SU-DHL-6 (cell line): ENCODE results near the gene PKDREJ.
A peak's percentile ranks its signal among the peaks of the same experiment; 100 is the strongest.

Experiments
- H2AFZ ChIP-seq: fragments of 200-600 bp; sonication (generic); 2 replicates; pipeline ENCODE4 v1.6.1; 2014; ENCODE audit warnings: low read depth, mild to moderate bottlenecking, moderate library complexity, mixed read lengths, antibody characterized with exemption, low read length; ENCODE audit not compliant: severe bottlenecking
- H3F3A ChIP-seq: fragments of 200-600 bp; shearing (Covaris generic); 2 replicates; pipeline ENCODE4 v1.6.0; 2016; ENCODE audit warnings: antibody characterized with exemption, mild to moderate bottlenecking; ENCODE audit not compliant: insufficient read depth
- H3K27ac ChIP-seq: fragments of 200-600 bp; sonication (generic); 2 replicates; pipeline ENCODE4 v1.5.1; 2016; ENCODE audit warnings: low read depth, mild to moderate bottlenecking, low read length, moderate library complexity, mixed read lengths
- H3K27me3 ChIP-seq: fragments of 200-600 bp; sonication (generic), shearing (Covaris generic); 2 replicates; pipeline ENCODE4 v1.6.0; 2014; ENCODE audit warnings: mild to moderate bottlenecking, low read length
- H3K36me3 ChIP-seq: fragments of 200-600 bp; sonication (generic); 2 replicates; pipeline ENCODE4 v1.6.1; 2014; ENCODE audit warnings: mild to moderate bottlenecking, low read length, mixed read lengths
- H3K4me2 ChIP-seq: fragments of 300-600, 200-600 bp; shearing (Covaris generic), sonication (generic); 2 replicates; pipeline ENCODE4 v1.6.0; 2014; ENCODE audit warnings: low read length, low read depth, mild to moderate bottlenecking; ENCODE audit not compliant: poor library complexity, severe bottlenecking
- H3K4me3 ChIP-seq: fragments of 200-600 bp; sonication (generic); 2 replicates; pipeline ENCODE4 v1.5.1; 2014; ENCODE audit warnings: antibody characterized with exemption, low read length, mild to moderate bottlenecking, mixed read lengths; ENCODE audit not compliant: insufficient read depth, poor library complexity, severe bottlenecking
- H3K79me2 ChIP-seq: fragments of 200-600 bp; sonication (generic); 2 replicates; pipeline ENCODE4 v1.6.1; 2014; ENCODE audit warnings: mild to moderate bottlenecking, low read length, moderate library complexity; ENCODE audit not compliant: insufficient read depth
- H3K9ac ChIP-seq: fragments of 200-600 bp; sonication (generic); 2 replicates; pipeline ENCODE4 v1.7.0; 2014; ENCODE audit warnings: mild to moderate bottlenecking, low read length
- H3K9me2 ChIP-seq: fragments of 200-600 bp; sonication (generic); replicated peaks from 2 replicates; pipeline ENCODE4 v1.6.1; 2014; ENCODE audit warnings: low read length; ENCODE audit not compliant: insufficient read depth
- H3K9me3 ChIP-seq: fragments of 200-600 bp; sonication (generic); 2 replicates; pipeline ENCODE4 v1.6.1; 2014; ENCODE audit warnings: low read length, mixed read lengths; ENCODE audit not compliant: insufficient read depth
- H4K20me1 ChIP-seq: fragments of 200-600 bp; sonication (generic); 2 replicates; pipeline ENCODE4 v1.6.1; 2014; ENCODE audit warnings: low read depth, mild to moderate bottlenecking, antibody characterized with exemption, low read length, moderate library complexity, mixed read lengths
- CTCF ChIP-seq: fragments of 200-600 bp; sonication (generic); IDR thresholded peaks from one replicate; pipeline ENCODE4 v1.5.1; 2017; ENCODE audit warnings: antibody characterized with exemption, mild to moderate bottlenecking, low read length, moderate library complexity; ENCODE audit not compliant: insufficient read depth, poor library complexity, severe bottlenecking
- EZH2phosphoT487 ChIP-seq: fragments of 200-600 bp; sonication (generic), shearing (Covaris generic); conservative IDR thresholded peaks from 2 replicates; pipeline ENCODE4 v1.6.1; 2018; ENCODE audit warnings: mild to moderate bottlenecking, antibody characterized with exemption, low read length, moderate library complexity, mixed read lengths

The PKDREJ gene

DNA sequence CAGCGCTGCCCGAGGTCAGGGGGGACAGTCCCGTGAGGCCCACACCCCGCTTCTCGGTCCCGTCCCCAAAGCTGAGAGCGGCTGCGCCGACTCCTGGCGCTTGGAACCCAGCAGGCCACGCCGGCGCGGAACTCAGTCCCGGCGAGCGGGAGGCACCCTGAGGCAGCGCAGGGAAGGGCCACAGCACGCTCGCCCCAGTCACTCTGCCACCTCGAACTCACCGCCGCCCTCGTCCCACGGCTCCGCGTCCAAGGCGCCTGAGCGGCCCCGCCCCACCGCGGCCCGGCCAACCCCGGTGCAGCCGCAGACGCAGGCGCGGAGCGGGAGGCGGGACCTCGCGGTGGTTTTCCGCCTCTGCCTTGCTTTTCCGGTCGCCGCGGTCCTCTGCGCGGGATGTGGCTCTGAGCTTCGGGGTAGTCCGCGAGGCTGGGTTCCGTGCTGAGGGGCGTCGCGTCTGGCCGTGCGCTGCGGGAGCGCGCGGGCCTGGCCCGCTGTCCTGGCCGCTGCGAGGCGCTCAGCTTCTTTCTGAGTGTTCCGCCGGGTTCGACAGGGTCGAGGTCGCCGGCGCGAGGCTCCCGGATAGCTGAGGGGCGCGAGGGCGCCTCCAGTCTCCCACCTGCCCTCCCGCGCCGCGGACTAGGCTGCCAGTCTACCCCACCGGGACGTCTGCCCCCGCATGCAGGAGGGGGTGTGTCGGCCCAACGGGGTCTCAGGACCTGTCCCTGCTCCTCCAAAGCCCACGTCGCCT is 12.9 kb downstream of the PKDREJ start, which contains the start of gene CDPF1:
TSS of gene CDPF1 (minus strand) at position 259 of the 748 bp plus-strand sequence. CDS start 2,009 bp downstream, outside the sequence.
- Histone ChIP-seq H3K9ac (peak within 1 kb of the TSS; percentile 87), H3K27me3 (no peaks in the 10 kb centered on the region), H3K79me2 (no peaks in the 10 kb centered on the region; the same call in 1 of the 2 replicates), H3K4me3 (peak within 1 kb of the TSS; percentile 89), H3F3A (0 out of 2 replicates have a peak, but pooled peaks cover 10% of the 10 kb centered on the region), H3K27ac (peak within 1 kb of the TSS; percentile 31; the same call in 1 of the 2 replicates), H3K36me3 (no peaks in the 10 kb centered on the region), H2AFZ (peak within 1 kb of the TSS; percentile 94), H3K4me2 (peak within 1 kb of the TSS; percentile 53), H4K20me1 (no peaks in the 10 kb centered on the region), H3K9me2 (no peaks in the 10 kb centered on the region), H3K9me3 (no peaks in the 10 kb centered on the region)
- no peak for TF ChIP-seq CTCF
- no peak for TF ChIP-seq EZH2phosphoT487

DNA sequence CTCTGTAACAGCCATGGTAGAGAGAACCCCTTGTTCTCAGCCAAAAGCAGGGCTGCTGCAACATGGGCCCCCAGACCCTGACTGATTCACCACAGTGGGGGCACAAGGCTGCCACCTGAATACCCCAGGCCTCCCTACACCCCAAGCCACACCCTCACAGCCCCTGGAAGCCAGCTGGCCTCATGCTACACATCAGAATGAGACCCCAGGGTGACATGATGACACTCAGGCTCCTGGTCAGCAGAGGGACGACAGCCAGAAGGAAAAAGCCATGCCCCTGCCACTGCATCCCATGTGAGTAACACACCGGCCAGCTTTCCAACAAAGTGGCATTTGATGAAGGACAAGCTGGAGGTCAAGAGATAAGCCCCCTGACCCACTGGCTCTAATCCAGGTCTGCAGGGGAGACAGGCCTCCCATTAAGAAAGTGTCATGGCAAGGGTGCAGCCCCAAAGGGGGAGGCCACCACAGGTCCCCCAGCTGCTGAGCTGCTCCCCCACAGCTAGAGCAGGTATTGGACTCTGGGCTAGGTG is 15.6 kb downstream of the PKDREJ start:
- Histone ChIP-seq H4K20me1 (no peaks in the 10 kb centered on the region), H3K9me2 (no peaks in the 10 kb centered on the region), H3K79me2 (no peaks in the 10 kb centered on the region; the same call in 1 of the 2 replicates), H3K9me3 (no peaks in the 10 kb centered on the region), H3K27me3 (no peaks in the 10 kb centered on the region), H3K9ac (no peak overlapping the region), H2AFZ (no peak overlapping the region), H3K27ac (no peak overlapping the region), H3K4me3 (no peak overlapping the region), H3F3A (0 out of 2 replicates have a peak, but pooled peaks cover 8% of the 10 kb centered on the region), H3K4me2 (no peak overlapping the region), H3K36me3 (no peaks in the 10 kb centered on the region)
- TF ChIP-seq CTCF = no peak
- TF ChIP-seq EZH2phosphoT487 = no peak

DNA sequence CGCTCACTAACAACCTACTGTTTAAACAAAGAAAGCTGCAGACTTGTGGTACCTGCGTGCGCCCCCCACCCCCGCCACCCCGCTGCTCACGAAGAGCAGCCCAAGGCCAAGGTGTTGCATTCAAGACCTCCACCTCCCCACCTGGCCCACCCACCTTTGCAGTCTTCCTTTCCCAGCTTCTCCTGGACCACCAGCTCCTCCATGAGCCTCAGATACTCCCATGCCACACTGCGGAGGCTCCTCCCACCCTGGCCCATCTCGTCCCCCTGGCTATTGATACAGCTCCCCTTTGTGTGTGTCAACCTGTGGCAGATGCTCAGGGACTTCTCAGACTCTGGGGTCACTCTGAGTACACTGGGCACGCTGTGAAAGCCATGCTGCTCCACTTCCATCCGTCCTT is 17.0 kb downstream of the PKDREJ start:
- H3K36me3 ChIP-seq = no peaks in the 10 kb centered on the region
- no peaks in the 10 kb centered on the region for H3K27me3 ChIP-seq
- no peaks in the 10 kb centered on the region for H3F3A ChIP-seq
- no peaks in the 10 kb centered on the region; the same call in 1 of the 2 replicates for H3K79me2 ChIP-seq
- no peak overlapping the region for H3K27ac ChIP-seq
- no peak overlapping the region for H3K4me2 ChIP-seq
- H3K9me2 ChIP-seq = no peaks in the 10 kb centered on the region
- H3K4me3 ChIP-seq = no peak overlapping the region
- TF ChIP-seq CTCF (no peak), EZH2phosphoT487 (no peak)
- H3K9me3 ChIP-seq = no peaks in the 10 kb centered on the region
- H4K20me1 ChIP-seq = no peaks in the 10 kb centered on the region
- no peak overlapping the region for H3K9ac ChIP-seq
- H2AFZ ChIP-seq = no peak overlapping the region
